GM19239 (cell line): Measurements from ENCODE around the gene SLC11A1.
A peak's percentile ranks its signal among the peaks of the same experiment; 100 is the strongest.

Experiments
- DNase-seq: peaks from one replicate; pipeline ENCODE4 v3.0.0; 2011; ENCODE audit warnings: low spot score; ENCODE audit not compliant: insufficient read length
- FAIRE-seq: peaks from 2 replicates; lab custom pipeline; 2011; peaks lifted over from hg19 to GRCh38; lab: Jason Lieb, UNC

SLC11A1 gene

GRCh38 chr2:218364196-218364595 lies 17.9 kb upstream of the SLC11A1 start:
- DNase-seq (no peak), FAIRE-seq (no peak)

GRCh38 chr2:218366621-218367414 lies 15.3 kb upstream of the SLC11A1 start:
- DNase-seq (no peak), FAIRE-seq (peak; percentile 58)

GRCh38 chr2:218367415-218368149 lies 14.5 kb upstream of the SLC11A1 start:
- FAIRE-seq (peak; percentile 89), DNase-seq (peak; percentile 94)

- FAIRE-seq (no peak), DNase-seq (no peak)
Observed at GRCh38 chr2:218368150-218368528, 13.9 kb upstream of the SLC11A1 start.

- no peak for DNase-seq
- FAIRE-seq, result no peak
Observed at GRCh38 chr2:218368621-218369153, 13.4 kb upstream of the SLC11A1 start.

GRCh38 chr2:218369330-218369729 lies 12.7 kb upstream of the SLC11A1 start:
- DNase-seq (no peak), FAIRE-seq (no peak)

GRCh38 chr2:218370410-218371063 lies 11.5 kb upstream of the SLC11A1 start:
- DNase-seq (no peak), FAIRE-seq (no peak)

GRCh38 chr2:218371983-218372350 lies 10.1 kb upstream of the SLC11A1 start:
- DNase-seq (no peak), FAIRE-seq (no peak)

GRCh38 chr2:218374795-218375194 lies 7.3 kb upstream of the SLC11A1 start:
- DNase-seq (no peak), FAIRE-seq (no peak)

- FAIRE-seq (no peak), DNase-seq (no peak)
Observed at GRCh38 chr2:218375212-218375611, 6.9 kb upstream of the SLC11A1 start.

GRCh38 chr2:218378053-218378452 lies 4.0 kb upstream of the SLC11A1 start:
- no peak for DNase-seq
- no peak for FAIRE-seq

GRCh38 chr2:218382785-218383184 lies 712 bp downstream of the SLC11A1 start:
- FAIRE-seq, result no peak

GRCh38 chr2:218383892-218384519 lies 1.9 kb downstream of the SLC11A1 start:
- DNase-seq (no peak), FAIRE-seq (no peak)

More at GRCh38 chr2:218382785-218383184, 712 bp downstream of the SLC11A1 start:
- no peak for DNase-seq

- DNase-seq, result no peak
- FAIRE-seq, result no peak
Observed at GRCh38 chr2:218384975-218385374, 2.9 kb downstream of the SLC11A1 start.

- no peak for DNase-seq
- FAIRE-seq, result no peak
Observed at GRCh38 chr2:218386505-218387368, 4.7 kb downstream of the SLC11A1 start.

- DNase-seq, result no peak
- no peak for FAIRE-seq
Observed at GRCh38 chr2:218387369-218388194, 5.5 kb downstream of the SLC11A1 start.

GRCh38 chr2:218389333-218390150 lies 7.5 kb downstream of the SLC11A1 start:
- no peak for FAIRE-seq
- no peak for DNase-seq

- FAIRE-seq, result no peak
- no peak for DNase-seq
Observed at GRCh38 chr2:218391202-218391601, 9.1 kb downstream of the SLC11A1 start.
